Uterus (tissue), 2 donors: ENCODE data around the gene ALDH7A1.

ENCODE experiments used
- CTCF ChIP-seq, 4 experiments: fragments of 200-600 bp in 2 of 4; fragments of 450-650 bp in 2 of 4; sonication (generic) in 2 of 4; IDR thresholded peaks; one replicate each; pipeline ENCODE4 v1.5.1; 2016 to 2019; ENCODE audit warnings: antibody characterized with exemption in 4 of 4, mild to moderate bottlenecking in 2 of 4, moderate library complexity in 1 of 4
- POLR2A ChIP-seq, 2 donors: fragments of 450-650 bp; IDR thresholded peaks; one replicate each; pipeline ENCODE4 v1.6.1; 2016; ENCODE audit warnings: antibody characterized with exemption in 2 of 2, mild to moderate bottlenecking in 1 of 2, moderate library complexity in 1 of 2

- TF ChIP-seq CTCF (IDR thresholded peaks at IDR 0.05): no peak
- TF ChIP-seq POLR2A (IDR thresholded peaks at IDR 0.05): no peak
Observed at GRCh38 chr5:126587551-126588390, 7.2 kb downstream of the ALDH7A1 start.
